Lower lobe of right lung (tissue), 2 donors: Measurements from ENCODE around the gene EP400. TPM values are rescaled to one million over a fixed set of nuclear protein-coding genes. Genes with fewer than 3 reads are reported as not detected.

Experiments
- ATAC-seq, 2 donors: fragments of 200-7000 bp; cut with Tn5 transposase; one replicate each; pipeline ENCODE4 v1.9.1; 2020 to 2022; ENCODE audit warnings: mild to moderate bottlenecking in 2 of 2, moderate library complexity in 2 of 2
- DNase-seq: peaks from one replicate; pipeline ENCODE4 v3.0.0-alpha.2; 2020
- H3K27ac ChIP-seq: fragments of 200-600 bp; one replicate; pipeline ENCODE4 v1.8.0; 2022
- H3K27me3 ChIP-seq: fragments of 200-600 bp; one replicate; pipeline ENCODE4 v1.8.0; 2022; ENCODE audit warnings: low read depth
- H3K36me3 ChIP-seq: fragments of 200-600 bp; one replicate; pipeline ENCODE4 v1.8.0; 2022; ENCODE audit warnings: mild to moderate bottlenecking
- H3K4me1 ChIP-seq: fragments of 200-600 bp; one replicate; pipeline ENCODE4 v1.8.0; 2022
- H3K4me3 ChIP-seq: fragments of 200-600 bp; one replicate; pipeline ENCODE4 v1.8.0; 2022; ENCODE audit warnings: mild to moderate bottlenecking
- H3K9me3 ChIP-seq: fragments of 200-600 bp; one replicate; pipeline ENCODE4 v1.8.0; 2022
- intact Hi-C: fragments of 100-400 bp; cut with DNase I; formaldehyde crosslinking; loops from one replicate; pipeline ENCODE4 v1.11.0; 2022
- total RNA-seq: library from RNA; stranded (reverse); fragmentation: NEBNext Ultra II Directional; extraction: Animal tissue kit (Norgen Biotek cat#: 25700); gene quantifications from one replicate; pipeline ENCODE4 v1.2.1, GENCODE V29; 2021
- TF ChIP-seq, protein P1 (sequence below): fragments of 200-600 bp; IDR thresholded peaks from one replicate; pipeline ENCODE4 v1.8.0; 2022; ENCODE audit warnings: antibody characterized with exemption, mild to moderate bottlenecking
- donor health status: DM: no; HTN: yes; CAD: no; lungs with severe emphysema.

The EP400 gene
- total RNA-seq, 1 donor from 2014 or later: 46.2 TPM

DNA sequence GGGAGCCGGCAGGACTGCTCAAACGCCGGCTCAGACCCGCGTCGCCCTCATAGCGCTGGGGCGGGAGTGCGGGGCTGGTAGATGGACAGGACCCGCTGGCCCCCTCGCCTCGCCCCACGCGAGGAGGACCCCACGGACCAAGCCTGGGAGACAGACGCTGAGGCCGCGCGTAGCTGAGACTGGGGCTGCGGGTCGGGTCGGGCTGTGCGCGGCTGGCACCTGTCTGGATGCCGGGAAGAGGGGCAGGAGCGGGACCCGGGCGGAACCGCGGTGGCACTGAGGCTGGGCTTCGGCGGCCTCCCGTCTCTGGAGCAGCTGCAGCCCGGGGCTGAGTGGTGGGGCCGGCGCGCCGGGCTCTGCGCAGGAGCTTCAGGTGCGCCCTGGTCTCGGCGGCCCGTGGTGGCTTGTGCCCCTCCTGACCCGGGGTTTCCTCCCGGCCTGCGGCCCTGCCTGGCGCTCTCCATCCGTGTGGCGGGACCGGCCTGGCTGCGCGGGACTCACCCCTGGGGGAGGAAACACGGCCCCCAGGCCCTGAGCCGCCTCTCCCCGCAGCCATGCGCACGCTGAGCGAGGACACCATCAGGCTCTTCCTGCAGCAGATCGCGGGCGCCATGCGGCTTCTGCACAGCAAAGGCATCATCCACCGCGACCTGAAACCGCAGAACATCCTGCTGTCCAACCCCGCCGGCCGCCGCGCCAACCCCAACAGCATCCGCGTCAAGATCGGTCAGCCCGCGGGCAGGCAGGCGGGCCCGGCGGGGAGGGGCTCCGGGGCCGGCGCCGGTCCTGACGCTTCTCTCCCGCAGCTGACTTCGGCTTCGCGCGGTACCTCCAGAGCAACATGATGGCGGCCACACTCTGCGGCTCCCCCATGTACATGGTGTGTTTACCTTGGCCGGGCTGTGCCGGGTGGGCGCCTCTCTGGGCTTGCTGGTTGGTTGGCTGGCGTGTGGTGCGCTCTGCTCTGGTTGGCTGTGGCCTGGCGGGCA is 41.4 kb upstream of the EP400 start:
- ATAC-seq (no peak), DNase-seq (no peak)
- Histone ChIP-seq H3K4me1 (peaks cover 9% of the 10 kb centered on the region), H3K4me3 (no peak overlapping the region), H3K9me3 (no peaks in the 10 kb centered on the region), H3K27ac (no peak overlapping the region), H3K36me3 (peaks cover 72% of the 10 kb centered on the region), H3K27me3 (no peaks in the 10 kb centered on the region)
- intact Hi-C loops: no loop called here
- TF ChIP-seq, protein P1, sequence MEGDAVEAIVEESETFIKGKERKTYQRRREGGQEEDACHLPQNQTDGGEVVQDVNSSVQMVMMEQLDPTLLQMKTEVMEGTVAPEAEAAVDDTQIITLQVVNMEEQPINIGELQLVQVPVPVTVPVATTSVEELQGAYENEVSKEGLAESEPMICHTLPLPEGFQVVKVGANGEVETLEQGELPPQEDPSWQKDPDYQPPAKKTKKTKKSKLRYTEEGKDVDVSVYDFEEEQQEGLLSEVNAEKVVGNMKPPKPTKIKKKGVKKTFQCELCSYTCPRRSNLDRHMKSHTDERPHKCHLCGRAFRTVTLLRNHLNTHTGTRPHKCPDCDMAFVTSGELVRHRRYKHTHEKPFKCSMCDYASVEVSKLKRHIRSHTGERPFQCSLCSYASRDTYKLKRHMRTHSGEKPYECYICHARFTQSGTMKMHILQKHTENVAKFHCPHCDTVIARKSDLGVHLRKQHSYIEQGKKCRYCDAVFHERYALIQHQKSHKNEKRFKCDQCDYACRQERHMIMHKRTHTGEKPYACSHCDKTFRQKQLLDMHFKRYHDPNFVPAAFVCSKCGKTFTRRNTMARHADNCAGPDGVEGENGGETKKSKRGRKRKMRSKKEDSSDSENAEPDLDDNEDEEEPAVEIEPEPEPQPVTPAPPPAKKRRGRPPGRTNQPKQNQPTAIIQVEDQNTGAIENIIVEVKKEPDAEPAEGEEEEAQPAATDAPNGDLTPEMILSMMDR: no peak

DNA sequence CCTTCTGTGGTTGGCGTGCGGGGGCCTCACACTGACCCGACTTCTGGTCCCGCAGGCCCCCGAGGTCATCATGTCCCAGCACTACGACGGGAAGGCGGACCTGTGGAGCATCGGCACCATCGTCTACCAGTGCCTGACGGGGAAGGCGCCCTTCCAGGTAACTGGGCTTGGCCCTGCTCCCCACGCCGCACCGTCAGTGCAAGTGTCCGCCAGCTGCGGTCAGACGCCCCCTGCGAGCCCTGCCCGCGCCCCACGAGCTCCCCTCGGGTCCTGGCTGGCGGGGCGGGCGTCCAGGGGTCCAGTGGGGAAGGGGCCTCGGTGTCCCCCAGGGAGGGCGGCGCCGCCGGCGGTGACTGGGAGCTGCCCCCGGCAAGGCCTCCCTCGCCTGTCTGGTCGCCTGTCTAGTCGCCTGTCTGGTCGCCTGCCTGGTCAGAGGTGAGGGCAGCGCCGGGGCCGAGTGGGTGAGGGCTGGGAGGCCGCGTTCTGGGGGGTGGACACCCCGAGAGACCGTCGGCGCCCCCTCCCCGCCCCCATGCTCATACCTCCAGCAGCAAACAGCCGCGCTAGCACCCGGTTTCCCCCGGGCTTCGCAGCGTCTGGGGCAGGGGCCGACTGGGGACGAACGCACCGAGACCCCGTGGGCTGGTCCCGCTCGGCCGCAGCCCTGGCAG is 40.5 kb upstream of the EP400 start:
- DNase-seq (no peak), ATAC-seq (no peak)
- H3K4me1 ChIP-seq: peaks cover 9% of the 10 kb centered on the region
- no peaks in the 10 kb centered on the region for H3K9me3 ChIP-seq
- H3K27ac ChIP-seq: no peak overlapping the region
- peaks cover 80% of the 10 kb centered on the region for H3K36me3 ChIP-seq
- intact Hi-C loops: no loop called here
- TF ChIP-seq, protein P1: no peak
- H3K27me3 ChIP-seq: no peaks in the 10 kb centered on the region
- no peak overlapping the region for H3K4me3 ChIP-seq

DNA sequence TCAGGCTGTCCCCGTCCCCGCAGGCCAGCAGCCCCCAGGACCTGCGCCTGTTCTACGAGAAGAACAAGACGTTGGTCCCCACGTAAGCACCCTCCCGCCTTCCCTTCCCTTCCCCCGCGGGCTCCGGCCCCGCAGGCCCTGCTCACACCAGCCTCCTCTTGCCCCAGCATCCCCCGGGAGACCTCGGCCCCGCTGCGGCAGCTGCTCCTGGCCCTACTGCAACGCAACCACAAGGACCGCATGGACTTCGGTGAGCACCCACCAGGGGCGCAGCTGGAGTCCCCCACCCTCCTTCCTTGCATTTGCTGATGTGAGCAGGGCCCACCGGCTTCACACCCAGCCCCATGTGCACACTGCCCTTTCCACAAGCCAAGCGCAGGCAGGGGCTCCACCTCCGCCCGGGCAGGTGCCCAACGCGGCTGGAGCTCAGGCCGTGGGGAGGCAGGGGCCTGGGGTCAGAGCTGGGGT is 40.0 kb upstream of the EP400 start:
- H3K27ac ChIP-seq: no peak overlapping the region
- H3K4me3 ChIP-seq: no peak overlapping the region
- no peak for ATAC-seq
- intact Hi-C loops: no loop called here
- H3K4me1 ChIP-seq: peaks cover 9% of the 10 kb centered on the region
- H3K27me3 ChIP-seq: no peaks in the 10 kb centered on the region
- TF ChIP-seq, protein P1: no peak
- H3K9me3 ChIP-seq: no peaks in the 10 kb centered on the region
- H3K36me3 ChIP-seq: peaks cover 83% of the 10 kb centered on the region
- no peak for DNase-seq

DNA sequence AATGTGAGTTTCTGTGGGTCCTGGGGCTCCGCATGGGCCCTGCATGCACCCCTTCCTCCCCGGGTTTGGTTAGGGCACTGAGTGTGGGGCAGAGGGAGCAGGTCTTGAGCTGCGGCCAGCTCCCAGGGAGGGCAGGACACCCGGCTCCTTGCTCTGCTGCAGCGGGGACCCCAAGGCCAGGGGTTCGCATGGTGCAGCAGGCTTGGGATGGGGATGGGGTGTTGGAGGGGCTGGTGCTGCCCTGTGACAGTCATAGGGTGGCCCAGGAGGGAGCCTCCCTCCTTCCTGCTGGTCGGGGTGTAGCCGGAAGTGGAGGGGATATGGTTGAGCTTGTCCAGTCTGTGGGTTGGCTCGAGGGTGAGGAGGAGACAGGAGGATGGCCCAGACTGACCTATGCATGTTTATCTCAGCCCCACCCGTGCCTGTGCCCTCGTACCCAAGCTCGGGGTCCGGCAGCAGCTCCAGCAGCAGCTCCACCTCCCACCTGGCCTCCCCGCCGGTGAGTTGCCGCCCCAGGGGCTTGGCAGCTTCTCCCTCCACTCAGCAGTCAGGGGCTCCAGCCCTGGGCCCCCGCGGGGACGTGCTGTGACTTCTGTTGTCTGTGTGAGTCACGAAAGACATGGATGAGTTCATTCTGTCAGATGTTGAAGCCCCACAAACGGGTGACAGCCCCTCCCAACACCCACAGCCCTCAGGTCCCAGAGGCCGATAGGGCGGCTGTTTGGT is 39.3 kb upstream of the EP400 start:
- peaks cover 9% of the 10 kb centered on the region for H3K4me1 ChIP-seq
- H3K36me3 ChIP-seq: peaks cover 89% of the 10 kb centered on the region
- no peak overlapping the region for H3K4me3 ChIP-seq
- ATAC-seq: no peak
- no peak overlapping the region for H3K27ac ChIP-seq
- TF ChIP-seq, protein P1: no peak
- no peaks in the 10 kb centered on the region for H3K9me3 ChIP-seq
- intact Hi-C loops: no loop called here
- no peak for DNase-seq
- H3K27me3 ChIP-seq: no peaks in the 10 kb centered on the region

DNA sequence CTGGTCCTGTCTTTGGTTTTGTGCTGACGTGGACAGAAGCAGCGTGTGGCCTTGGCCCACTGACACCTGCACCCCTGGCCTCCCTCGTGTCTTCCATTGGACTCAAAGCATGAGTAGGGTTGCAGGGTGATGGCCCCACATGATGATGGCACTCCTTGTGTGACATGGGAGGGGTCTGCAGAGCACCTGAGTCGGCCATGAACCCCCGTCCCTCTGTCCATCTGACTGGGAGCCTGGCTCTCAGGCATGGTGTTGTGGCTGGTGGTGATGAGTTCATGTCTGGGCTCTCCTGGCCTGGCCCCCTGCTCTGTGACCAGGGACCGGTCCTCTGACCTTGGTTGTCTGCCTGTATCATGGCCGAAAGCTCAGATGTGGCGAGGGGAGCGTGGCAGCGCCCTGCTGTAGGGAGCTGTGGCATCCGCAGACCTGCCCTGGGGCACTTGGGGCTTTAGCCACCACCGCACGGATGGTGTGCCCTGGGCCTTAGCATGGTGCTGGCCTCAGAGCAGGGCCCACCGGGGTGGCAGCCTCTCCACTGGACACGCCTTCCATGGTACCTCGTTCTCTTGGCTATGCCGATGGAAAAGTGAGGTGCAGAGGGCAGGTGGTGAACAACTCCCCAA is 38.6 kb upstream of the EP400 start:
- Histone ChIP-seq H3K27ac (no peak overlapping the region), H3K4me1 (peaks cover 9% of the 10 kb centered on the region), H3K36me3 (peaks cover 95% of the 10 kb centered on the region), H3K4me3 (no peak overlapping the region), H3K27me3 (no peaks in the 10 kb centered on the region), H3K9me3 (no peaks in the 10 kb centered on the region)
- DNase-seq: no peak
- ATAC-seq: no peak
- TF ChIP-seq, protein P1: no peak
- intact Hi-C loops: no loop called here
